Uterus (tissue), 4 donors: ENCODE results near the gene LYSMD3. TPM values are rescaled to one million over a fixed set of nuclear protein-coding genes. Genes with fewer than 3 reads are reported as not detected.

Experiments
- DNase-seq, 2 donors: peaks; one replicate each; pipeline ENCODE4 v3.0.0-alpha.2; 2019 to 2020
- H3K27ac ChIP-seq, 2 donors: fragments of 200-600 bp; sonication (generic); 1 replicate in 1 of 2; 2 replicates in 1 of 2; pipeline ENCODE4 v1.5.1; 2016 to 2018
- H3K27me3 ChIP-seq, 2 donors: fragments of 200-600 bp; sonication (generic); one replicate each; pipeline ENCODE4 v1.5.1; 2018 to 2019; ENCODE audit warnings: control low read depth in 1 of 2
- H3K36me3 ChIP-seq, 2 donors: fragments of 200-600 bp; sonication (generic); one replicate each; pipeline ENCODE4 v1.5.1; 2019; ENCODE audit warnings: control low read depth in 1 of 2
- H3K4me1 ChIP-seq, 2 donors: fragments of 200-600 bp; sonication (generic); one replicate each; pipeline ENCODE4 v1.5.1; 2018 to 2019; ENCODE audit warnings: control low read depth in 1 of 2
- H3K4me3 ChIP-seq, 2 donors: fragments of 200-600 bp; sonication (generic); 1 replicate in 1 of 2; 2 replicates in 1 of 2; pipeline ENCODE4 v1.5.1; 2018 to 2019; ENCODE audit warnings: mild to moderate bottlenecking in 1 of 2
- H3K9me3 ChIP-seq, 2 donors: fragments of 200-600 bp; sonication (generic); one replicate each; pipeline ENCODE4 v1.5.1; 2019; ENCODE audit warnings: control low read depth in 1 of 2
- POLR2A ChIP-seq, 2 donors: fragments of 450-650 bp; IDR thresholded peaks; one replicate each; pipeline ENCODE4 v1.6.1; 2016; ENCODE audit warnings: antibody characterized with exemption in 2 of 2, mild to moderate bottlenecking in 1 of 2, moderate library complexity in 1 of 2
- intact Hi-C: fragments of 100-400 bp; cut with DNase I; formaldehyde crosslinking; loops from one replicate; pipeline ENCODE4 v1.15.1; 2023; ENCODE audit warnings: low total_unique reads
- total RNA-seq, 4 donors: library from RNA; depleted of rRNA in 3 of 4; stranded (reverse); fragments of >200 nt in 3 of 4; gene quantifications; one replicate each; pipeline versions ENCODE4 v1.1.0 to v1.2.4, GENCODE V29; 2014 to 2023
- TF ChIP-seq, protein P1 (sequence below), 4 experiments: fragments of 200-600 bp in 2 of 4; fragments of 450-650 bp in 2 of 4; sonication (generic) in 2 of 4; IDR thresholded peaks; one replicate each; pipeline ENCODE4 v1.5.1; 2016 to 2019; ENCODE audit warnings: antibody characterized with exemption in 4 of 4, mild to moderate bottlenecking in 2 of 4, moderate library complexity in 1 of 4
- donor health status: DM: yes; HTN: yes; CAD: no.

The LYSMD3 gene
- total RNA-seq, 4 donors from 2014 or later: 11.5 to 50.3 (median 26.9) TPM

DNA sequence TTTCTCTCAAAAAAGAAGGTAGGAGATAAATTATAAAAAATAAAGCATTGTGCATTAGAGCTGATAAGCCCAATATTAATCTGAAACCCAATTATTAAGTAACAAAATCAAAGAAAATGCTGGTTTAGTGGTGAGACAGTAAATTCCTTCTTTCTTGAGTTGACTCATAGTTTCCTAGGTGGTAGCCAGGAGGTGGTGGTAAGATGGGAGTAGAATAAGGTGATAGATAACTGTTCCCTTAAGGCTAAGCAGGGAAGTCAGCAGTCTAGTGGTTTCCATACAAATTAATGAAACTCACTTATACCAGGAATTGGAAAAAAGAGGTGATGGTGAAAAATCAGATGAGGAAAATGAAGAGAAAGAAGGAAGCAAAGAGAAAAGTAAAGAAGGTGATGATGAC is 23.2 kb downstream of the LYSMD3 start:
- Histone ChIP-seq H3K27me3 (no peaks in the 10 kb centered on the region), H3K27ac (no peak overlapping the region), H3K9me3 (no peaks in the 10 kb centered on the region), H3K4me1 (no peaks in the 10 kb centered on the region), H3K36me3 (no peaks in the 10 kb centered on the region), H3K4me3 (no peak overlapping the region)
- intact Hi-C loops: no loop called here
- TF ChIP-seq, protein P1, sequence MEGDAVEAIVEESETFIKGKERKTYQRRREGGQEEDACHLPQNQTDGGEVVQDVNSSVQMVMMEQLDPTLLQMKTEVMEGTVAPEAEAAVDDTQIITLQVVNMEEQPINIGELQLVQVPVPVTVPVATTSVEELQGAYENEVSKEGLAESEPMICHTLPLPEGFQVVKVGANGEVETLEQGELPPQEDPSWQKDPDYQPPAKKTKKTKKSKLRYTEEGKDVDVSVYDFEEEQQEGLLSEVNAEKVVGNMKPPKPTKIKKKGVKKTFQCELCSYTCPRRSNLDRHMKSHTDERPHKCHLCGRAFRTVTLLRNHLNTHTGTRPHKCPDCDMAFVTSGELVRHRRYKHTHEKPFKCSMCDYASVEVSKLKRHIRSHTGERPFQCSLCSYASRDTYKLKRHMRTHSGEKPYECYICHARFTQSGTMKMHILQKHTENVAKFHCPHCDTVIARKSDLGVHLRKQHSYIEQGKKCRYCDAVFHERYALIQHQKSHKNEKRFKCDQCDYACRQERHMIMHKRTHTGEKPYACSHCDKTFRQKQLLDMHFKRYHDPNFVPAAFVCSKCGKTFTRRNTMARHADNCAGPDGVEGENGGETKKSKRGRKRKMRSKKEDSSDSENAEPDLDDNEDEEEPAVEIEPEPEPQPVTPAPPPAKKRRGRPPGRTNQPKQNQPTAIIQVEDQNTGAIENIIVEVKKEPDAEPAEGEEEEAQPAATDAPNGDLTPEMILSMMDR (IDR thresholded peaks at IDR 0.05): no peak
- TF ChIP-seq POLR2A (IDR thresholded peaks at IDR 0.05): no peak
- no peak for DNase-seq

DNA sequence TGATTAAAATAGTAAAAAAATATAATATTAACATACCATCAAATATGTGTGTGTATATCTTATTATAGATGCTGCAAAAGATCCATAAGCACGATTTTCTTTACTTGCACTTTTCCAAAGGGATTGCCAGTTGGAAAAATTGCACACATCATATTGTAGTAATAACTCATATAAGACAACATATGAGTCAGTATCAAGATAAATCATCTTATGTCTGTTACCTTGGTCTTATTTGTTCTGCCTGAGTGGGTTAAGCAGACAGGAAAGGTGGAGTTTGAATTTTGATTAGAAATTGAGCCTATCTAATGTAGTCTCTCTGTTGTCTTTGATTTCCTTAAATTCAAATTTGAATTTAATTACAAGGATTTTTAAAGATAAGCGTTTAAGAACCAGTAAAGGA is 24.6 kb downstream of the LYSMD3 start:
- Histone ChIP-seq H3K36me3 (no peaks in the 10 kb centered on the region), H3K9me3 (no peaks in the 10 kb centered on the region), H3K4me3 (no peak overlapping the region), H3K4me1 (no peaks in the 10 kb centered on the region), H3K27ac (no peak overlapping the region), H3K27me3 (no peaks in the 10 kb centered on the region)
- intact Hi-C loops: no loop called here
- no peak for DNase-seq
- TF ChIP-seq, protein P1 (IDR thresholded peaks at IDR 0.05): no peak
- TF ChIP-seq POLR2A (IDR thresholded peaks at IDR 0.05): no peak

DNA sequence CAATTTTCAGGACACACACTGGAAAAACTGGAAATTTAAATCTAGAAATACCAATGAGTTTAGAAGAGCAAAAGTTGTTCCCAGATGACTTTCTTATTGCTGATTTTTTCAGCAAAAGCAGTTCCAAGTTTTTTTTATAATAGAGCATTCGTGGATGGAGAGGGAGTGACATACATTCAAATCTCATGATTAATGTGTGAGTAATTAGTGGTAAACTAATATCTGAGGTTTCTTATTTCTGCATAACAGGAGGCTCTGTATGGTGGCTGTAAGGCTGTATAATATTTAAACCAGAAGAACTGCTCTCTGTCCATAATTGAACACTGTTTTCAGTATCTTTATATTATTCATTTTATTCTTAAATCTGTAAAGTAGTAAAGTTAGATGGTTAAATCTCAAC is 25.8 kb downstream of the LYSMD3 start:
- no peak for DNase-seq
- Histone ChIP-seq H3K27me3 (no peaks in the 10 kb centered on the region), H3K4me1 (no peaks in the 10 kb centered on the region), H3K9me3 (no peaks in the 10 kb centered on the region), H3K27ac (no peak overlapping the region), H3K36me3 (no peaks in the 10 kb centered on the region), H3K4me3 (no peak overlapping the region)
- intact Hi-C loops: no loop called here
- TF ChIP-seq, protein P1 (IDR thresholded peaks at IDR 0.05): no peak
- no peak for TF ChIP-seq POLR2A (IDR thresholded peaks at IDR 0.05)

DNA sequence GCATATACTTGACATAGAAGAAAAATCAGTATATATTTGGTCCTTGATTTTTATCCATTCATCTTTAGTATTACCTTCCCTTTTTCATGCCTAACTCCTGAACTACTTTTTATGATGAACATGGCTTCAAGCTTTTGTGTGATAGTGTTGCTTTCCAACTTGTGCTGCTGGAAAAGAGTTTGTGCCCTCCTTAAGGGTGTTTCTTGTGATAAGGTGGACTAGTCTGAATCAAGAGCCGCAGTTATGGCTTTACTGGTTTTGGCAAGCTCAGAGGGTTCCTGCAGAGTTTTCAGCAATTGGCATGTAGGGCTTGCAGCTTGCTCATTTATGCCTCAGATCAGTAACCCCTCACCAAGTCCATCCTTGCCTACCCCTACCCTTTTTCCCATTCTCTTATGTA is 34.2 kb downstream of the LYSMD3 start:
- Histone ChIP-seq H3K27ac (no peak overlapping the region), H3K27me3 (no peaks in the 10 kb centered on the region), H3K9me3 (no peaks in the 10 kb centered on the region), H3K36me3 (no peaks in the 10 kb centered on the region), H3K4me3 (no peak overlapping the region), H3K4me1 (no peaks in the 10 kb centered on the region)
- no peak for DNase-seq
- intact Hi-C loops: no loop called here
- TF ChIP-seq, protein P1 (IDR thresholded peaks at IDR 0.05): no peak
- no peak for TF ChIP-seq POLR2A (IDR thresholded peaks at IDR 0.05)

DNA sequence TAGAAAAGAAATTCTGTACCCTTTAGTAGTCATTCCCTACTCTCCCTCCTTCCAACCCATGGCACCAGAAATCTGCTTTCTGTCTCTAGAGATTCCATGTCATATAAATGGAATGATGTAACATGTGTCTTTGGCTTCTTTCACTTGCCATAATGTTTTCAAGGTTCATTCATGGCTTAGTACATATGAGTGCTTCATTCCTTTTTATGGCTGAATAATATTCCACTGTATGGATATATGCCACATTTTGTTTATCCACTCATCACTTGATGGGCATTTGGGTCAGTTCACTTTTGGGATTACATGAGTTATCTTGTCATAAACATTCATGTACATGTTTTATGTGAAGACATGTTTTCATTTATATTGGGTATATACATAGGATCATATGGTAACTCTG is 35.3 kb downstream of the LYSMD3 start:
- no peak overlapping the region for H3K4me3 ChIP-seq
- H3K27ac ChIP-seq: no peak overlapping the region
- TF ChIP-seq, protein P1 (IDR thresholded peaks at IDR 0.05): no peak
- no peaks in the 10 kb centered on the region for H3K36me3 ChIP-seq
- H3K27me3 ChIP-seq: no peaks in the 10 kb centered on the region
- H3K9me3 ChIP-seq: no peaks in the 10 kb centered on the region
- DNase-seq: no peak
- no peaks in the 10 kb centered on the region for H3K4me1 ChIP-seq
- intact Hi-C loops: no loop called here
